GM12865 (cell line): Measurements from ENCODE around the gene EIF2AK2.
"Not testable (repeated sequence)": the region's sequence is repeated elsewhere in the genome, so short reads cannot be mapped to it uniquely, and the experiment has no call there.

Source experiments
- DNase-seq: peaks from one replicate; pipeline ENCODE4 v3.0.0; 2010; ENCODE audit warnings: low read depth
- H3K4me3 ChIP-seq: 2 replicates; pipeline ENCODE4 v1.5.1; 2011; ENCODE audit warnings: mild to moderate bottlenecking, low read depth, low read length, control low read depth
- CTCF ChIP-seq: IDR thresholded peaks from 2 replicates; pipeline ENCODE4 v1.5.1; 2011; ENCODE audit warnings: low read length, control low read depth, low read depth, inconsistent platforms; ENCODE audit not compliant: insufficient read depth; ENCODE audit errors: missing control alignments

The EIF2AK2 gene

GRCh38 chr2:37196320-37197195 is 39.8 kb upstream of the EIF2AK2 start, which contains the start of gene CEBPZOS:
Gene CEBPZOS (plus strand): TSS chr2:37196496. CDS start chr2:37199705, 3,209 bp downstream.
- peak within 1 kb of the TSS; percentile 98 for H3K4me3 ChIP-seq
- peak; percentile 93 for DNase-seq
- no peak for TF ChIP-seq CTCF

GRCh38 chr2:37195862-37196319 is 39.1 kb upstream of the EIF2AK2 start:
- H3K4me3 ChIP-seq = peak overlapping the region; percentile 98
- DNase-seq = not testable (repeated sequence)

GRCh38 chr2:37192551-37192950 is 35.8 kb upstream of the EIF2AK2 start:
- no peak overlapping the region for H3K4me3 ChIP-seq
- DNase-seq = no peak
- no peak for TF ChIP-seq CTCF

DNA sequence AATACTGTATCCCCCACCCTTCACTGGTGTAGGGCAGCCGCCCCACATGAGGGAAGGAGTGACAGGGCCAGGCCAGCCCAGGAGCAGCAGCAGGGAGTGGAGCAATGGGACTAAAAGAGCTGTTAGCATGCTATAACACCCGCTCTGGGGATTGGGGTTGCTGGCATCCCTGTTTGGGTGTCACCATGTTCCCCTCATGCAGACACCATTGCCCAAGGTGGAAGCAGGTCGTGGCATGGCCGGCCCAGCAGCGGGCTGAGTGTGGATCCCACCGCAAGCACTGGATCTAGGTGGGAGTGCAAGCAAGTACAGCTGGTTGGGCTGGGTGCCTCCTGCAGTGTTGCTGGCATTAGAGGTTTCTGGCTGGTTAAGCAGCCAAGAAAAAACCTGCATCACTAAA is 35.0 kb upstream of the EIF2AK2 start:
- no peak for DNase-seq
- H3K4me3 ChIP-seq = no peak overlapping the region
- TF ChIP-seq CTCF = no peak

DNA sequence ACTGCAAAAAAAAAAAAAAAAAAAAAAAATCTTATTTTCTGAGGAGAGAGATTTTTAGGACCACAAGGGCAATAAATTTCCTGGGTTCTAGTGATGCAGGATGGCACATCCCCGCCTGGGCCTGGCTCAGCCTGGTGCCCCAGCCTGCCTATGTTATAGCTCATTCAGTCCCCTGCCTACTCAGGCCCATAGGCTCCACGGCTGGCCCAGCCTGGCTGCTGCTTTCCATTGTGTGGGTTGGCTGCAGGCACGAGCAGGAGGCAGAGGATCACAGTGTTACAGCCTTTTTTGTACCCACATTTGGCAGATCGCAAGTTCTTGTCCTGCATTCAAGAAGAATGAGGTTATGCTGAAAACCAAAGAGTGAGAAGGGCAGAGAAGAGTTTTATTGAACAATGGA is 34.5 kb upstream of the EIF2AK2 start:
- no peak overlapping the region for H3K4me3 ChIP-seq
- DNase-seq = no peak
- no peak for TF ChIP-seq CTCF

DNA sequence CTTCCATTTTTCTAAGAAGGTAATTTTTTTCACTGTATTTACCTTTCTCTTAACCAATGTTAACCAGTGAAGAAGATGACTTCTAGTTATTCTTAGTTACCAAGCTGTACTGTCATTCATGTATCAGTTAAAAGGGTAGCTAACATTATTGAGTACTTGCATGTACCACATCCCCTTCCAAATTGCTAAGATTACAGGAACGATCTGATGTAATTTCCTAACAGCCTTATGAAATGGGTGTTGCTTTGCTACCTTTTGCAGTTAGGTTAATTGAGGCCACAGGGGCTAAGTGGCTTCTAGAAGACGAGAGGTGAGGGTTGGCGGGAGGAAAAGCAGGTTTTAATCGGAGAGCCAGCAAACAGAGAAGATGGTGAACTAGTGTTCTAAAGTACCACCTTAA is 33.5 kb upstream of the EIF2AK2 start:
- TF ChIP-seq CTCF = no peak
- DNase-seq = no peak
- H3K4me3 ChIP-seq = no peak overlapping the region

- no peak for DNase-seq
- TF ChIP-seq CTCF = no peak
- no peak overlapping the region for H3K4me3 ChIP-seq
Measured at GRCh38 chr2:37189452-37190153, 32.8 kb upstream of the EIF2AK2 start.
